GM12892 (cell line): ENCODE data around the gene WEE1.

Source experiments
- POLR2A ChIP-seq: IDR thresholded peaks from 2 replicates; pipeline ENCODE4 v1.6.1; 2011; ENCODE audit warnings: low read depth, low read length, control low read depth
- POLR2AphosphoS5 ChIP-seq: IDR thresholded peaks from 2 replicates; pipeline ENCODE4 v1.6.1; 2011; ENCODE audit warnings: low read depth, low read length, control low read depth
- TAF1 ChIP-seq: IDR thresholded peaks from 2 replicates; pipeline ENCODE4 v1.6.1; 2011; ENCODE audit warnings: low read depth, mild to moderate bottlenecking, control low read depth, low read length, borderline replicate concordance

- TF ChIP-seq POLR2AphosphoS5: no peak
- TF ChIP-seq POLR2A: no peak
- TF ChIP-seq TAF1: no peak
Measured at GRCh38 chr11:9571071-9571762, 2.3 kb upstream of the WEE1 start.
